GM21515 (cell line): Measurements from ENCODE around the gene FOXJ3.

Experiments used
- ATAC-seq: cut with Tn5 transposase; IDR thresholded peaks from one replicate; pipeline ENCODE4 v1.9.1; 2021; ENCODE audit not compliant: unreplicated experiment

Gene FOXJ3

GRCh38 chr1:42146626-42147320 lies 188.3 kb downstream of the FOXJ3 start:
- ATAC-seq = no peak

- no peak for ATAC-seq
These were observed 189.0 kb downstream of the FOXJ3 start for GRCh38 chr1:42145764-42146625.

DNA sequence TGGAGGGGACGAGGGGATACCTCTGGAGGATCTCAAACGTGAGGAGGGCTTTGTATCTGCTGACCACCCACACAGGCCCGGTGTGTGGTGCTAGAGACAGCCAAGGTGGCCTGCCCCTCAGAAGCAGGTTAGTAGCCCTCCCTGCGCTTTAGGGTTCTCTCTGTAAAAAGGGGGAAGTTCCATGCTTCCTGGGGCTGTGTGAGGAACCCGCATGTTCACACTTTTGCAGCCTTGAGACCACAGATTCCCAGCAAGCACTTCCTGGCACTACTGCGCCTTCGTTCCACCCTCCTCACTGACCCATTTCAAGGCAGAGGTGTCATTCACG lies 189.7 kb downstream of the FOXJ3 start:
- no peak for ATAC-seq

DNA sequence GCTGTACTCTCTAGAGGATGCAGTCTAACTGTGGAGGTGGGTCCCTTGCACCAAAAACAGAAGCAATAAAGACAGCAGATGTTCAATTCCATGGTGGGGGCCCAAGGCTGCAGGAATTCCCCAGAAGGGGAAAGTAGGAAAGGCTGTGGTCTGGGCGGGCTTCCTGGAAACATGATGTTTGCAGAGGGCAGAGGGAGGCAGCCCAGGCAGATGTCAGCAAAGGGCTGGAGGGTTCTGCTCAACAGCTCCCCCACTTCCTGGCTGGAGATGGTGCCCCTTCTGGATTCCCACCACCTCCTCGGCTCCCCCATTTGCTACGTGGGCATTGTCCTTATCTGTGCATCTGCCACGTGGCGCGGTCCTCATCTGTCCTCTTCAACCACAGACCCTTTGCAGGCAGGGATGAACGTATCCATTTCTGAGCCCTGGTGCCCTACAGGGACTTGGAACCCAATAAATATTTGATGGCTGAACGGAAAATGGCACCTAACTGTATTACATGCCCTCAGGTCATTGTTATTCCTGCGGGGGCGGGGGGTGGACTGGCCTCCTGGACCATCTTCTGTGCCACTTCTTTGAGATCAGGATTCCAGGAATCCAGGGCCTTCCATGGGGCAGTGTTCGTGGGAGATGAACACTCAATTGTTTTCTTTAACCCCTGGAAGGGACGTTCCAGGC lies 190.2 kb downstream of the FOXJ3 start:
- no peak for ATAC-seq

DNA sequence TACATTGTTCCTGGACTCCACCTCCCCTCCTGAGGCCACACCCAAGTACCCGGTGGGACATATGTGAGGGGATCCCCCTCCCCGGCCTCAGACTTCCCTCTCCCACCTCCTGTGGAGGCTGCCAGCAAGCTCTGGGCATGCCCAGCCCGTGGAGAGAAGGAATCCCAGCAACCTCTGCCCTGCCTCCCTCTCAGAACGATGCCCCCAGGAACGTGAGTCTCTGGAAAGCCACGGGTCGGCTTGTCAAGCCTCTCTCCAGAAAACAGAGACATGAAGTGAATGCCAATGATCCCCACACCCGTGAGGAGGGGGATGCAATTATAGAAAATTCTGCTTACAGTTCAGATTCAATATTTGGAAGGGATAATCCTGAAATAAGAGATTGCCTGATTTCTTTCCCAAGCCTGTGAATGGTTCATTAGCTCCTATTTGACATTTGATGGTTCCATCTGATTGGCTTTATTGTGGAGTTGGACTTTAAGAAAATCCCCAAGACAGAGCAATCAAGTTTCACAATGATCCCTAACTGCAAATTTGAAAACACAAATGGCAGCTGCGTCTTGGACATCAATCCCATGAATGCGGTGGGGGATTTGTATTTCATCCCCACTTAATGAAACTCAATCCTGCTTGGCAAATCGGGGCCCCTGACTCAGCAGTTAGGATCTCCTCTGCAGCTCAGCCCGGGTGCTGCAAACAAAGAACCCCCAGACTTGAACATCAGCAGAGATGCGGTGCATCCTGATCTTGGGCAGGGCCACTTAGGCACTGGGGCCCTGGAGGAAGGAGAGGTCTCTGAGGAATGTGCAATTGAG lies 190.9 kb downstream of the FOXJ3 start:
- ATAC-seq = no peak

DNA sequence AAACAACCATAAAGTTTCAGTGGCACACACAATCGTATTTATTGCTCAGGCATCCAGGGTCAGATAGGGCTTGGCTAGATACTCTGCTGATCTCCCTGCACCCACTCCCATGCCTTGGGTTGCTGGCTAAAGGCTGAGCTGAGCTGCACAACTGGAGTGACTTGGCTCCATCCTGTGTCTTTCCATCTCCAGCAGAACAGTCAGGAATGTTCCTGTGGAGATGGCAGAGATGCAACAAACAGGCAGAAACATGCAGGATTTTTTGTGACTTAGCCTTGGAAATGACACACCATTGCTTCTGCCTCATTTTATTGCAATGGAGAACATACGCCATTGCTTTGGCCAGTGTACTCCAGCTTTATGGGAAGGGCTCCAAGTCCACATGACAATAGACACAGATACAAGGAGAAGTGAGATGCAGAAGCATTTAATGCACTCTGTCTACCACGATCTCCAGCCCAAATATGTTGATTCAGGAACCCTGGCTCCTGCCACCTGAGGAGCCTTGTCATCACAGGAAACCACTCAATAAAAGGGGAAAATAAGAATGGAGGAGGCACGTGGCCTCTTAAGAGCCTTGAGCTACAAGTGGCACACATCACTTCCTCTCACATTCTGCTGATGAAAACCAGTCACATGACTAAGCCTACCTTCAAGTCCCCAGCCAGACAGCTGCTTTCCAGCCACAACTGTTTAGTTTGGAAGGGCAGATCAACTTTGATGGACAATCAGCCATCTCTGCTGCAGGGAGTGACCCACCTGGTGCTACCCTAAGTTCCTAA lies 191.9 kb downstream of the FOXJ3 start:
- ATAC-seq = no peak

DNA sequence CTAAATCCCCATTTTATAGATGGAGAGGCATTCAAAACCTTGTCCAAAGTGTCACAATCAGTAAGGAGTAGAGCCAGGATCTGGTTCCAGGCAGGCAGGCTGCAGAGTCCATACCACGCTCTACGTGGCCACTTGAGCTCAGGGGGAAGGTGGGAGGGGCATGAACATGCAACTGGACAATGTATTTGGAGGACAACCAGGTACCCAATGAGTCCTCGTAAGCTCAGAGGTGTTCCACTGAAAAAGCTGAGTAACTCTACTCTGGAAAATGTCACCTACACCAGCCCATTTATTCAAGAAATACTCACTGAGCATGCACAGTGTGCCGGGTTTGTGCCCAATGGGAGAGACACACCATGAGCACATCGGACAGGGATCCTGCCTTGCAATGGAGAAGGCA lies 193.1 kb downstream of the FOXJ3 start:
- no peak for ATAC-seq

GRCh38 chr1:42140191-42140590 lies 194.8 kb downstream of the FOXJ3 start:
- ATAC-seq = no peak

DNA sequence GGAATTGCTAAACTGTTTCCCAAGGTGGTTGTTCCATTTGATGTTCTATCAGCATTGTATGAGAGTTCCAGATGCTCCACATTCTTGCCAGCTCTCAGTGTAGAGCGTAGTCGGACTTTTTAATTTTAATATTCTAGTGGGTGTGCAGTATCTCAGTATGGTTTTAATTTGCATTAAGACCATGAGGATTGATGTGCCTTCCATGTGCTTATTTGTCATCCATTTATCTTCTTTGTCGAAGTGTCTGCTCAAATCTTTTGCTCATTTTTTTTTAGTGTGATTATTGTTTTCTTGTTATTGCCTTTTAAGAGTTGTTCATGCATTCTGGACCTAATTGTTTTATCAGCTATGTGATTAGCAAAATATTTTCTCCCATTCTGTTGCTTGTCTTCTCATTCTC lies 195.6 kb downstream of the FOXJ3 start:
- no peak for ATAC-seq

DNA sequence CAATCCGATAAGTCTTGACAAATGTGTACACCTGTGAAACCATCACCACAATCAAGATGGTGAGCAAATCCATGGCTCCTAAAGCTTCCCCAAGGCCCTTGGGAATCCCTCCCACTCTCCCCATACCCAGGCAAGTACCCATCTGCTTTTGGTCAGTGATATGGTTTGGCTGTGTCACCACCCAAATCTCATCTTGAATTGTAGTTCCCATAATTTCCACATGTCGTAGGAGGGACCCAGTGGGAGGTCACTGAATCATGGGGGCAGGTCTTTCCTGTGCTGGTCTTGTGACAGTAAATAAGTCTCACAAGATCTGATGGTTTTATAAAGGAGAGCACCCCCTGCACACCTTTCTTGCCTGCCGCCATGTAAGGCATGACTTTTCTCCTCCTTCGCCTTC lies 196.4 kb downstream of the FOXJ3 start:
- no peak for ATAC-seq

DNA sequence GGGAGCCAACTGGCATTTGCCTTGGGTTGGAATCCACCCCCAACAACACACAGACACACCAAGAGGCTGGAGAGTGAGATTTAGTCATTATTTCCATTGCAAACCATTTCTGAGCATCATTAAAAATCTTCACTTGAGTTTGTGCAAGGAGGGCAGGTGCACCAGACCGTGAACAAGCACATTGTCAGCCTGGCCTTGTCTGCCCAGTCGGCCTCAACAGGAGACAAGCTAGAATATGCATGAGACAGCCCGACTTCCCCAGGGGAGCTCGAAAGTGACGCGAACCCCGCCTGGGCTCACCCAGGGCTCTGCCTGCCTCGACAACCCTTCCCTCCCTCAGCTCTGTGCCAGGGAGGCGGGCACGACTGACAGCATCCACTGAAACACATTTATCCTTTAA lies 197.3 kb downstream of the FOXJ3 start:
- ATAC-seq = no peak

- no peak for ATAC-seq
These were observed 198.6 kb downstream of the FOXJ3 start for GRCh38 chr1:42136466-42136865.

- ATAC-seq = no peak
These were observed 199.6 kb downstream of the FOXJ3 start for GRCh38 chr1:42135426-42135825.

GRCh38 chr1:42133809-42134526 lies 201.1 kb downstream of the FOXJ3 start:
- no peak for ATAC-seq

GRCh38 chr1:42133390-42133789 lies 201.6 kb downstream of the FOXJ3 start:
- ATAC-seq = no peak

GRCh38 chr1:42130061-42130660 lies 204.9 kb downstream of the FOXJ3 start:
- no peak for ATAC-seq

DNA sequence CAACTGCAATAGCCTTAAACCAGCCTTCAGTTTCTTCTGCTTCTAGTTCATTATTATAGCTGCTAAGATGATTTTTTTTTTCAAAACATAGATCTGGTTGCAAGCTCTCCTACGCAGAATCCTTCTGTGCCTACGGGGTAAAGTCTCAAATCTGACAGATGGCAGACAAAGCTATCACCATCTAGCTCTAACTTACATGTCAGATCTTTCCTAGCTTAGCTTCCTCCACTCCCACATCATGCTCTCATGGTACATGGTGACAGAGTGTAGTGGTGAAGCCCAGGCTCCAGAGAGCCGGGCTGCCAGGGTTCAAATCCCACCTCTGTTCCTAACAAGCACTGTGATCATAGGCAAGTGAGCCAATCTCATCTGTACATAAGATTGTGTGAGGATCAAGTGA lies 206.1 kb downstream of the FOXJ3 start:
- no peak for ATAC-seq

- ATAC-seq = no peak
These were observed 206.5 kb downstream of the FOXJ3 start for GRCh38 chr1:42128499-42128898.

DNA sequence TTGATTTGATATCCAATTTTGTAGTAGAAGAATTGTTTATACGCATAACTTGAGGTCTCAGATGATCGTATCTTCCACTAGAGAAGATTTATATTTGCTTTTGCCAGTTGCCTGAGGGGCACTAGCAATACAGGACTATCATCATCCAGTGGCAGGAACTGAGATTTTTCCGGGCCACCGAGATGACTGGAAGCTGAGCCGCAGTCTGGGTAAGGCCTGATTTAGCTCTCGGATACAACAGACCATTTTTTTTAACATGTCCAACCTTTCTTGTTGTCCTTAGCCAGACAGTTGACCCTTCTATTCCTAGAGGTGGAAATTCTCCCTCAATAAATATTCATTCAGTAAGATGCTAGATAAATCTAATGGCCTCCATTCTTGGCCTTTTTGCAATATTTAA lies 207.3 kb downstream of the FOXJ3 start:
- no peak for ATAC-seq
